ENCODE measurements around the gene ZNF138.
"Not testable (repeated sequence)": the region's sequence is repeated elsewhere in the genome, so short reads cannot be mapped to it uniquely, and the experiment has no call there.

The ZNF138 gene

DNA sequence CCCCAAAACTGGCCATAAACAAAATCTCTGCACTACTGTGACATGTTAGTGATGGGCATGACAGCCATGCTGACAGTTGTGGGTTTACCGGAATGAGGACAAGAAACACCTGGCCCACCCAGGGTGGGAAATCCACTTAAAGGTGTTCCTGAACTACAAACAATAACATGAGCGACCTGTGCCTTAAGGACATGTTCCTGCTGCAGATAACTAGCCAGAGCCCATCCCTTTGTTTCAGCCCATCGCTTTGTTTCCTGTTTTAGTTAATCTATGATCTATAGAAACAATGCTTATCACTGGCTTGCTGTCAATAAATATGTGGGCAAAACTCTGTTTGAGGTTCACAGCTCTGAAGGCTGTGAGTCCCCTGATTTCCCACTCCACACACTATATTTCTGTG, 69.3 kb downstream of the ZNF138 start:
- not testable (repeated sequence) for ATAC-seq; DNase-seq; H3K27ac Mint-ChIP-seq; H3K4me3 Mint-ChIP-seq; H3K27me3 Mint-ChIP-seq; H3K4me1 Mint-ChIP-seq; H3K36me3 Mint-ChIP-seq (ENCODE audit: low read depth)
- peaks cover 19% of the 10 kb centered on the region for H3K9me3 Mint-ChIP-seq

DNA sequence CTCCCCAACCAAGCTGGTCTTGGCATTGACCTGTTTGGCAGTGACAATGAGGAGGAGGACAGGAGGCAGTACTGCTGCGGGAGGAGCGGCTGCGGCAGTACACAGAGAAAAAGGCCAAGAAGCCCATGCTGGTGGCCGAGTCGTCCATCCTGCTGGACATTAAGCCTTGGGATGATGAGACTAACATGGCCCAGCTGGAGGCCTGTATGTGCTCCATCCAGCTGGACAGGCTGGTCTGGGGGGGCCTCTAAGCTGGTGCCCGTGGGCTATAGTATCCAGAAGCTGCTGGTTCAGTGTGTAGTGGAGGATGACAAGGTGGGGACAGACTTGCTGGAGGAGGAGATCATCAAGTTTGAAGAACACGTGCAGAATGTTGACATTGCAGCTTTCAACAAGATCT, 69.7 kb downstream of the ZNF138 start:
- no peak for DNase-seq
- Mint-ChIP-seq H3K27me3 (no peaks in the 10 kb centered on the region), H3K4me3 (no peak overlapping the region), H3K27ac (no peak overlapping the region), H3K4me1 (no peaks in the 10 kb centered on the region), H3K36me3 (ENCODE audit: low read depth) (no peaks in the 10 kb centered on the region), H3K9me3 (peaks cover 19% of the 10 kb centered on the region)
- no peak for ATAC-seq

DNA sequence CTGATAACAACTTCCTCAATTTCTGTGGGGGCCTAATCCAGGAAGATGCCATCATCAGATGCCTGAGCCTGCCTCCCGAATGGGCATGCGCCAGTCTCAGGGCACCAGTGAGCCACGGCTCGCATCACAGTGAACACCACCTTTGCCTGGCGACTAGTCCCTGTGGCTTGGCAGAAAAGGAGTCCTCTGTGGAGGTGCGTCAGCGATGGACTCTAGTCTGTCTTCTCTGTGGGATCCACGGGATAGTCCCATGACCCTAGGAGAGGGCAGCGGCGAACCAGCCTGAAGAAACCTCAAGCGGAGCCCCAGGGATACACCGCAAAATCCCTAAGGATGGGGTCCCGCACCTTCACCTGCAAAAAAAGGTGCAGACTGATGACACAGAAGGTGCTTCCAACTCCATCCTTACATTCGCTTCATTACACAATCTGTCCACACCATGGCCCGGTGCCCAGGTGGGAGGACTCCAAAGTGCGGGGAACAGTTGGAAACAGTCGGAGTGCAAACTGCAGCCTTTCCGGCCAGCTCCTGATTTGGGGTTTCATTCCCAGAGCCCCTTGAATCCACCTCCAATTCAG, 73.7 kb downstream of the ZNF138 start:
- Mint-ChIP-seq H3K4me3 (no peak overlapping the region), H3K27ac (no peak overlapping the region)

DNA sequence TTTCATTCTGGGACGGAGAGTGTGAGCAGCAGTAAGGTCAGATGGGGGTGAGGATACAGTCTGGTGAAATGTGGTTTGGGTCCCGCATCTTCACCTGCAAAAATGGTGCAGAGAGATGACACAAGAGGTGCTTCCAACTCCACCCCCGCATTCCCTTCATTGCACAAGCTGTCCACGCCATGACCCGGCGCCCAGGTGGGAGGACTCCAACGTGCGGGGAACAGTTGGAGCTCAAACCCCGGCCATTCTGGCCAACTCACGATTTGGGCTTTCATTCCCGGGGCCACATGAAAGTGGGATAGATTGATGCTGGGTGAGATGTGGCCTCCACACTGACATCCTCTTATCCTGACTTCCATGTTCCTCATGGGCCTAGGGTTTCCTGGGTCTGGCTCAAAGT, 74.3 kb downstream of the ZNF138 start:
- Mint-ChIP-seq H3K36me3 (ENCODE audit: low read depth) (no peaks in the 10 kb centered on the region), H3K27ac (no peak overlapping the region), H3K9me3 (peaks cover 8% of the 10 kb centered on the region), H3K4me3 (no peak overlapping the region), H3K27me3 (peaks cover 2% of the 10 kb centered on the region), H3K4me1 (no peaks in the 10 kb centered on the region)
- DNase-seq, result no peak
- no peak for ATAC-seq

More for the DNA sequence above, 73.7 kb downstream of the ZNF138 start:
- H3K36me3 Mint-ChIP-seq (ENCODE audit: low read depth), result no peaks in the 10 kb centered on the region
- H3K4me1 Mint-ChIP-seq, result no peaks in the 10 kb centered on the region
- ATAC-seq (no peak), DNase-seq (no peak)
- H3K27me3 Mint-ChIP-seq, result no peaks in the 10 kb centered on the region
- peaks cover 10% of the 10 kb centered on the region for H3K9me3 Mint-ChIP-seq

DNA sequence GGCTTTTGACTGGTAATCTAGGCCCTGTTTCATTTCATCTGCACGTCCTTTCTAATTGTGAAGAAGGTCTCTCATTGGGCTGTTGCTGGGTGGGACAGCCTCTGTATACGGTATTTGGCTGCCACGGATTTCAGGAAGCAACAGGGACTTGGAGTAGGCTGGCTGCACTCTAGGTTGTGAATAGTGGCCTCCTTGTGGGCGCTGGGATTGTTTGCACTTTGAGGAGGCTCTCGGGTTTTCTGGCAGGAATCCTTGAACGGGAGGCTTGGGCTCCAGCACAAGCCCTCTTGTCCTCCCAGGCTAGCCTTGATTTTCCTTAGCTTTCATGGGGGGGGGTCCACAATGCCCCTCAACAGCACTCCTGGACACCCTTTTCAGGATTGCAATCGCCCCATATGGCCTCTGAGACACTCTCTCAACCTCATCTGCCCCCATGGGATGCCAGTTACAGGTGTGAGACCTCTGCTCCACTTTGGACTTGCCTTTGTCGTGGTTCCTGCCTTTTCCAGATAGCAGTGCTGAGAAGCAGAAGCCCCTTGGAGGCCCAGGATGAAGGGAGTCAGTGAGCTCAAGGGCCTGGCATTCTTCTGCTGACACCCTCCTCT, 75.0 kb downstream of the ZNF138 start:
- no peak for ATAC-seq
- Mint-ChIP-seq H3K27me3 (peaks cover 2% of the 10 kb centered on the region), H3K27ac (no peak overlapping the region), H3K36me3 (ENCODE audit: low read depth) (no peaks in the 10 kb centered on the region), H3K4me1 (no peaks in the 10 kb centered on the region), H3K9me3 (peaks cover under 1% of the 10 kb centered on the region), H3K4me3 (no peak overlapping the region)
- DNase-seq, result no peak

DNA sequence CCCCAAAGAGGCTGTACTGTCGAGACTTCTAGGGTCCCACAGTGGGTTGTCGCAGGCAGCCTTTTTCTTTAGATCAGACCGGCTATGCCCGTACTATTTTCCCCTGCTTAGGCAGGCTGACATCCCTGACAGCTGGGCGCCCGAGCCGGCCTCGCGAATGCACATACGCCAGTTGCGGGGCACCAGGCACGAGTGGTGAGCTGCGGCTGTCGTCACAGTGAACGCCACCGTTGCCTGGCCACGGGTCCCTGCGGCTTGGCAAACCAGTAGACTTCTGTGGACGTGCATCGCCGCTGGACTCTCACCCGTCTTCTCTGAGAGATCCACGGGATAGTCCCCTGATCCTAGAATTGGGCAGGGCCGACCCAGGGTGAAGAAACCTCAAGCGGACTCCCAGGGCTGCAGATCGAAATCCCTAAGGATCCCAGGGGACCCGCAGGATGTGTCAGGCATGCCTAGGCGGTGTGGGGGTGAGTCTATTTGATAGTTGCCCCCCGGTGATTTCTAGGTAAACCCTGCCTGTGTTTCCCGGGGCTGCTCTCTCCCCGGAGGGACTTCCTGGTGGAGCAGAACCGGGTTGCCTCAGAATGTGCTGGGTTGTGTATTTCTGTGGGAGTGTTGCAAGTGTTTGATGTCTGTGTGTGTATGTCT, 75.8 kb downstream of the ZNF138 start:
- peaks cover 2% of the 10 kb centered on the region for H3K27me3 Mint-ChIP-seq
- no peaks in the 10 kb centered on the region for H3K36me3 Mint-ChIP-seq (ENCODE audit: low read depth)
- no peaks in the 10 kb centered on the region for H3K9me3 Mint-ChIP-seq
- no peaks in the 10 kb centered on the region for H3K4me1 Mint-ChIP-seq
- no peak overlapping the region for H3K27ac Mint-ChIP-seq
- DNase-seq, result no peak
- no peak overlapping the region for H3K4me3 Mint-ChIP-seq
- ATAC-seq, result no peak

DNA sequence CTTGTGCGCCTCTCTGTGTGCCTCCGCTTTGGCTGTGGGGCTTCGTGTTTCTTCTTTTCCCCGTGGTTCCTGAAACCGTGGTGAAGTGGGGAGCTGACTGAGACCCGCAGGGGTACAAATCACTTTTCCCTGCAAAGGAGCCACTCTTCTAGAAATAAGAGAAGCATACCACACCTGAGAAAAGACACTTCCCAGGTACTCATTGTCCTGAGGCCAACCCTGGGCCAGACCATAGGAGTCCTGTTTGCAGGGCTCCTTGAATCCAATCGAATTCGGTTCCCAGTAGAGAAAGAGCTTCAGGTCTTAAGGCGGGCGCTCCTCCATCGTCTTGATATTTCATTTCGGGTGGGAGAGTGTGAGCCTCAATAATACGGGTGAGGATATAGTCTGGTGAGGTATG, 76.4 kb downstream of the ZNF138 start:
- ATAC-seq, result no peak
- Mint-ChIP-seq H3K27ac (no peak overlapping the region), H3K4me3 (no peak overlapping the region), H3K27me3 (peaks cover 2% of the 10 kb centered on the region), H3K4me1 (no peaks in the 10 kb centered on the region), H3K36me3 (ENCODE audit: low read depth) (no peaks in the 10 kb centered on the region), H3K9me3 (no peaks in the 10 kb centered on the region)
- no peak for DNase-seq

DNA sequence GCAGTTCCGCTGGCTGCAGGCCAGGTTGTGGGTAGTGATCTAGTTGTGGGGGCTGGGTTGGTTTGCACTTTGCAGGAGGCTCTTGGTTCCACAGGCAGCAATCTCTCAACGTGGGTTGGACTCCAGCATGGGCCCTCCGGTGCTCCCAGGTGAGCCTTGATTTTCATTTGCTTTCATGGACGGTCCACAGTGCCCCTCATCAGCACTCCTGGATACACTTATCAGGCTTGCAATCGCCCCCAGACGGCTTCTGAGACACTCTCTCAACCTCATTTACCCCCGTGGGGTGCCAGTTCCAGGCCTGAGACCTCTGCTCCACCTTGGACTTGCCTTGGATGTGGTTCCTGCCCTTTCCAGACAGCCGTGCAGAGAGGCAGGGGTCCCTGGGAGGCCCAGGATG, 77.5 kb downstream of the ZNF138 start:
- Mint-ChIP-seq H3K4me3 (no peak overlapping the region), H3K9me3 (no peaks in the 10 kb centered on the region), H3K27me3 (peaks cover 6% of the 10 kb centered on the region), H3K27ac (no peak overlapping the region), H3K4me1 (no peaks in the 10 kb centered on the region), H3K36me3 (ENCODE audit: low read depth) (no peaks in the 10 kb centered on the region)
- no peak for ATAC-seq
- no peak for DNase-seq

DNA sequence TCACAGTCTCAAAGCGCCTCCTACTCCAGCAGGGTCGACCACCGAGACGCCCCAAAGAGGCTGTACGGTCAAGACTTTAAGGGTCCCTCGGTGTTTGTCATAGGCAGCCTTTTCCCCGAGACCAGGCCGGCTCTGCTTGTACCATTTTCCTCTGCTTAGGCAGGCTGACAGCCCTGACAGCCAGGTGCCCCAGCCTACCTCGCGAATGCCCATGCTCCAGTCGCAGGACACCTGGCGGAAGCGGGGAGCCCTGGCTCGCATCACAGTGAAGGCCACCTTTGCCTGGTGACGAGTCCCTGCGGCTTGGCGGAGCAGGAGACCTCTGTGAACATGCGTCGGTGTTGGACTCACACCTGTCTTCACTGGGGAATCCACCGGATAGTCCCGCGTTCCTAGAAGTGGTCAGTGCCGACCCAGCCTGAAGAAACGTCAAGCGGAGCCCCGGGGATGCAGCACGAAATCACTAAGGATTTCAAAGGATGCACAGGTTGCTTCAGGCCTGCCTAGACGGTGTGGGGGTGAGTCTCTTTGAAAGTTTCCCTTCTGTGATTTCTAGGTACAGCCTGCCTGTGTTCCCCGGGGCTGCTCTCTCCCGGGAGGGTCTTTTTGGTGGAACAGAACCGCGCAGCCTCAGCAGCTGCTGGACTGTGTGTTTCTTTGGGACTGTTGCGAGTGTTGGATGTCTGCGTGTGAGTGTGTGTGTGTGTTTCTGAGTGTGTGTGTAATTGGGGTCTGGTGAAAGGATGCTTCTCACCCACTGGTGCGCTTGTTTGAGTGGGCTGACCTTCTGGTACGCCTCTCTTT, 78.3 kb downstream of the ZNF138 start:
- H3K9me3 Mint-ChIP-seq, result no peaks in the 10 kb centered on the region
- DNase-seq, result no peak
- H3K27me3 Mint-ChIP-seq, result peaks cover 11% of the 10 kb centered on the region

DNA sequence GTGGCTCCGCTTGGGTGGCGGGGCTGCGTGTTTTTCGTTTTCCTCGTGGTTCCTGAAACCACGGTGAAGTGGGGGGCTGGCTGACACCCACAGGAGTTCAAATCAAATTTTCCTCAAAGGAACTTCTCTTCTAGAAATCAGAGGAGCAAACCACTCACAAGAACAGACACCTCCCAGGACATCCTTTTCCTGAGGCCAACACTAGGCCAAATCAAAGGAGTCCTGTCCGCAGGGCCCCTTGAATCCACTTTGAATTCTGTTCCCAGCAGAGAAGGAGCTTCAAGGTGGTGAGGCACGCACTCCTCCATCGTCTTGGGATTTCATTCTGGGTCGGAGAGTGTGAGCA, 78.9 kb downstream of the ZNF138 start:
- DNase-seq, result no peak
- Mint-ChIP-seq H3K4me3 (no peak overlapping the region), H3K36me3 (ENCODE audit: low read depth) (no peaks in the 10 kb centered on the region), H3K9me3 (no peaks in the 10 kb centered on the region), H3K27ac (no peak overlapping the region), H3K4me1 (peaks cover 5% of the 10 kb centered on the region), H3K27me3 (peaks cover 12% of the 10 kb centered on the region)
- ATAC-seq, result no peak

More for the DNA sequence above, 78.3 kb downstream of the ZNF138 start:
- Mint-ChIP-seq H3K4me3 (no peak overlapping the region), H3K27ac (no peak overlapping the region), H3K4me1 (peaks cover 5% of the 10 kb centered on the region), H3K36me3 (ENCODE audit: low read depth) (no peaks in the 10 kb centered on the region)
- ATAC-seq, result no peak

DNA sequence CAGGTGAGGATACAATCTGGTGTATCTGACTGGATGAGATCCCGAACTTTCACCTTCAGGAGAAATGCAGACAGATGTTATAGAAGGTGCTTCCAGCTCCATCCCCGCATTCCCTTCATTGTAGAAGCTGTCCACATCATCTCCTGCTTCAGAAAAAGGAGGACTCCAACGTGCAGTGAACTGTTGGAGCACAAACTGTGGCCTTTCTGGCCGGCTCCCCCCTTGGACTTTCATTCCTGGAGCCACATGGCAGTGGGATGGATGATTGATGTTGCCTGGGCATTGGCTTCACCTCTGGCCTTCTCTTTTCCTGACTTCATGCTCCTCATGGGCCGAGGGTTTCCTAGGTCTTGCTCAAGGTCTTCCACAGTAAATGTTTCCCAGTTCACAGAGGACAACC, 79.3 kb downstream of the ZNF138 start:
- Mint-ChIP-seq H3K4me3 (no peak overlapping the region), H3K4me1 (peaks cover 5% of the 10 kb centered on the region), H3K27ac (no peak overlapping the region), H3K27me3 (peaks cover 12% of the 10 kb centered on the region), H3K9me3 (no peaks in the 10 kb centered on the region), H3K36me3 (ENCODE audit: low read depth) (no peaks in the 10 kb centered on the region)
- ATAC-seq (no peak), DNase-seq (no peak)

DNA sequence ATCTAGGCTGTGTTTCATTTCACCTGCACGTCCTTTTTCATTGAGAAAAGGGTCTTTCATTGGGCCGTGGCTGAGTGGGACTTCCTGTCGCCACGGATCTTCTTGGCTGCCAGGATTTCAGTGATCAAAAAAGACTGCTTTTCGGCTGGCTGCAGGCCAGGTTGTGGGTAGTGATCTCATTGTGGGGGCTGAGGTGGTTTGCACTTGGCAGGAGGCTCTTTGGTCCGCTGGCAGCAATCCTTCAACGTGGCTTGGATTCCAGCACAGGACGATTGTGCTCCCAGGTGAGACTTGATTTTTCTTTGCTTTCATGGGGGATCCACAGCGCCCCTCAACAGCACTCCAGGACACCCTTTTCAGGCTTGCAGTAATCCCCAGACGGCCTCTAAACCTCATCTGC, 79.9 kb downstream of the ZNF138 start:
- no peak overlapping the region for H3K27ac Mint-ChIP-seq
- peaks cover 15% of the 10 kb centered on the region for H3K27me3 Mint-ChIP-seq

DNA sequence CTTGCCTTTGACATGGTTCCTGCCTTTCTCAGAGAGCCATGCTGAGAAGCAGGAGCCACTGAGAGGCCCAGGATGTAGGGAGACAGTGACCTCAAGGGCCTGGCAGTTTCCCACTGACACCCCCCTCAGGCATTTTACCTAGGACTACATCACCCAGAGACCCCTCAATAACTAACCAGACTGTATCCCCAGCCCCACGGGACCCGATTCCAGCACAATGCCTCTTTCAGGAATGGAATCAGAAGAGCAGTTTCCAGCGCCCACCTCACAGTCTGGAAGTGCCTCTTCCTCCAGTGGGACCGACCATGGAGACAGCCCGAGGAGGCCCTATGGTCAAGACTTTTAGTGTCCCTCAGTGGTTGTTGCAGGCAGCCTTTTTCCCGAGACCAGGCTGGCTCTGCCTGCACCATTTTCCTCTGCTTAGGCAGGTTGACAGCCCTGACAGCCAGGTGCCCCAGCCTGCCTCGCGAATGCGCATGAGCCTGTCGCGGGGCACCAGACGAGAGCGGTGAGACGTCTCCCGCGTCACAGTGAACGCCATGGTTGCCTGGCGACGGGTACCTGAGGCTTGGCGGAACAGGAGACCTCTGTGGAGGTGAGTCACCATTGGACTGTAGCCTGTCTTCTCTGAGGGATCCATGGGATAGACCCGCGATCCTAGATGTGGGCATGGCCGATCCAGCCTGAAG, 80.5 kb downstream of the ZNF138 start:
- no peaks in the 10 kb centered on the region for H3K9me3 Mint-ChIP-seq

More for the DNA sequence above, 79.9 kb downstream of the ZNF138 start:
- DNase-seq (no peak), ATAC-seq (no peak)
- H3K36me3 Mint-ChIP-seq (ENCODE audit: low read depth), result no peaks in the 10 kb centered on the region
- peaks cover 7% of the 10 kb centered on the region for H3K4me1 Mint-ChIP-seq
- H3K9me3 Mint-ChIP-seq, result no peaks in the 10 kb centered on the region
- H3K4me3 Mint-ChIP-seq, result no peak overlapping the region

DNA sequence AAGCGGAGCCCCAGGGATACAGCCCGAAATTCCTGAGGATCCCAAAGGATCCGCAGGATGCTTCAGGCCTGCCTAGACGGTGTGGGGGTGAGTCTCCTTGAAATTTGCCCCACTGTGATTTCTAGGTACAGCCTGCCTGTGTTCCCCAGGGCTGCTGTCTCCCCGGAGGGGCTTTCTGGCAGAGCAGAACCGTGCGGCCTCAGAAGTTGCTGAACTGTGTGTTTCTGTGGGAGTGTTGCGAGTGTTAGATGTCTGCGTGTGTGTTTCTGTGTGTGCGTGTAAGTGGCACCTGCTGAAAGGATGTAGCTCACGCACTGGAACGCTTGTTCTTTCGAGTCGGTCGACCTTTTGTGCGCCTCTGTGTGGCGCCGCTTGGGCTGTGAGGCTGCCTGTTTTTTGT, 81.0 kb downstream of the ZNF138 start:
- DNase-seq (no peak), ATAC-seq (no peak)
- Mint-ChIP-seq H3K4me1 (peaks cover 7% of the 10 kb centered on the region), H3K4me3 (no peak overlapping the region), H3K27ac (no peak overlapping the region), H3K36me3 (ENCODE audit: low read depth) (no peaks in the 10 kb centered on the region), H3K9me3 (no peaks in the 10 kb centered on the region), H3K27me3 (peaks cover 16% of the 10 kb centered on the region)

More for the DNA sequence above, 80.5 kb downstream of the ZNF138 start:
- ATAC-seq (no peak), DNase-seq (no peak)
- Mint-ChIP-seq H3K4me1 (peaks cover 7% of the 10 kb centered on the region), H3K27ac (no peak overlapping the region), H3K36me3 (ENCODE audit: low read depth) (no peaks in the 10 kb centered on the region), H3K27me3 (peaks cover 15% of the 10 kb centered on the region), H3K4me3 (no peak overlapping the region)
